ENCODE results near the gene SEH1L.

Gene SEH1L

DNA sequence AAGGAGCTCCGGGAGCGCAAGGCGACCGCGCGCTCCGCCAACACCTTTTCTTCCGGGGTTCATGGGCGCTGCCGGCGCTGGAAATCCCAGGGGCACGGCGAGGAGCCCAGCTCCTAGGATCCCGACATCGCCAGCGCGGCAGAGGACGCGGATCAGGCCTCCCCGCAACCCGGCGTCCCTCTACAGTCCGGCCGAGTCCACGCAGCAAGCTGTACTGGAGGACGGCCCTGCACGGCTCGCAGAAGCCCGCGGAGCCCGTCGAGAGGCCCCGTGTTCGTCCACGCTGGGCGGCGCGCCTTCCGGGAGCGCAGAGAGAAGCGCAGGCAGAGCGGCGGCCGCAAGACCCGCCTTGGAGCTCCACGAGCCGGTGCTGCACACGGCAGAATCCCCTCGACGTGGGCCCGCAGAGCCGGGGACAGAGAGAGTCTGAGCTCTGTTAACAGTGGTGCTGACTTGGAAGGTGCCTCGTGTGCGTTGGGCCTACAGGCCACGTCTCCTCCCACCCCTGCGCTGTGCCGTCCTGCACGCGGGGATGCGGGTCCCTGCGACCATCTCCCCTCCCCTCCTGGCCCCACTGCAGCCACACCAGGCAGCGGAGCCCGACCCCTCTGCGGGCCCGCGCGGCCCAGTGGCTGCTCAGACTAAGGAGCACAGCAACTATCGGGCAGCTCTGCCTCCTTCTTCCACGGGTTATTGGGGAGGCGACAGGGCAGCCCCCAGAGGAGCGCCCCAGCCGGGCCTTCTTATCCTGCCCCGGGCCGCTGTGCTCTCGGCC, 35.7 kb upstream of the SEH1L start:
- H3K27me3 ChIP-seq = no peaks in the 10 kb centered on the region
- H3K36me3 ChIP-seq = no peaks in the 10 kb centered on the region
- H3K4me1 ChIP-seq = peaks cover 11% of the 10 kb centered on the region; the same call in 1 of the 2 replicates

DNA sequence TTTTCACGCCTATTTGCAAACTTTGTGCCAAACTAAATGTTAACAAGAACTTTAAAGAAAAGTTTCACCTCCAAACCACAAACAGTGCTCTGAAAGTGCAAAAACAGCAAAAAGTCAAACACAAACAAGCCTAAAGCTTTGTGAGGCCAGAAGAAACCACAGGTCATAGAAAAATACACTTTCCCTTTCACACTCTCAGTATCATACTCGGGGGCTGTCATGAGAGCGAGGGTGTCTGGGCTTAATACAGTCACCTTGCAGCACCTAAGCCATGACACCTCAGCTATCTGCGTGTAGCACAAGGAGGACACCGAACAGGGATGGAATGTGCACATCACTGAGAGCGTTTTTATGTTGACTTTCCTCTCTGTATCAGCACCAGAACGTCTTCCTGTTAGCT, 26.6 kb upstream of the SEH1L start:
- no peaks in the 10 kb centered on the region for H3K27me3 ChIP-seq
- H3K4me1 ChIP-seq = no peaks in the 10 kb centered on the region
- H3K9ac ChIP-seq = no peak overlapping the region
- H3K27ac ChIP-seq = no peak overlapping the region
- no peaks in the 10 kb centered on the region for H3K9me3 ChIP-seq
- no peak overlapping the region for H3K4me3 ChIP-seq
- no peak for TF ChIP-seq Cebpa-rat (IDR thresholded peaks at IDR 0.05)
- H3K36me3 ChIP-seq = no peaks in the 10 kb centered on the region
- no peaks in the 10 kb centered on the region for H4K20me1 ChIP-seq
- no peak overlapping the region for H3K4me2 ChIP-seq

More for the DNA sequence above, 35.7 kb upstream of the SEH1L start:
- Histone ChIP-seq H3K9me3 (peaks cover 35% of the 10 kb centered on the region), H3K4me2 (no peak overlapping the region), H4K20me1 (no peaks in the 10 kb centered on the region), H3K4me3 (no peak overlapping the region), H3K9ac (no peak overlapping the region), H3K27ac (no peak overlapping the region)
- TF ChIP-seq Cebpa-rat (IDR thresholded peaks at IDR 0.05) = no peak

DNA sequence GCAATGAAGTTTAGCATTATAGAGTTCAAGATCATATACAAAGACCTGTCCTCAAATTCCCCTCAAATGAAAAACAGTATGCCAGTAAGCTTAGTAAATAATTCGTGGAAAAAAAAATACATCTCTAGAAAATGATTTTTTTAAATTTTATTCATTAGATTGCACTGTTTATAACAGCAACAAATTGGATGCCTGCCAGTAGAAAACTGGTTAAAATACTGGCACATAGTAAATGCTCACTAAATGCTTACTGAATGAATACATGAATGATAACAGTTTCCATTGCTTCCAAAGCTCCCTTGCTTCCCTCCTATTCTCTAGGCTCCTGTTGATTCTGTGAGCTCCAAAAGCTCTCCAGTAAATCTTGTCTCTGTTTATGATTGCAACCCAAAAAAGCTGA, 25.5 kb upstream of the SEH1L start:
- H3K9me3 ChIP-seq = no peaks in the 10 kb centered on the region
- no peaks in the 10 kb centered on the region for H3K4me1 ChIP-seq
- no peak overlapping the region for H3K4me3 ChIP-seq
- TF ChIP-seq Cebpa-rat (IDR thresholded peaks at IDR 0.05) = no peak
- H3K4me2 ChIP-seq = no peak overlapping the region
- no peaks in the 10 kb centered on the region for H3K27me3 ChIP-seq
- H3K27ac ChIP-seq = no peak overlapping the region
- no peaks in the 10 kb centered on the region for H3K36me3 ChIP-seq
- H4K20me1 ChIP-seq = no peaks in the 10 kb centered on the region
- H3K9ac ChIP-seq = no peak overlapping the region

GRCh38 chr18:12924616-12925015, 23.2 kb upstream of the SEH1L start:
- no peak overlapping the region for H3K4me3 ChIP-seq
- H3K9ac ChIP-seq = no peak overlapping the region
- peaks cover 12% of the 10 kb centered on the region for H3K4me1 ChIP-seq
- H4K20me1 ChIP-seq = no peaks in the 10 kb centered on the region
- H3K9me3 ChIP-seq = no peaks in the 10 kb centered on the region
- H3K27ac ChIP-seq = no peak overlapping the region
- TF ChIP-seq Cebpa-rat (IDR thresholded peaks at IDR 0.05) = no peak
- H3K27me3 ChIP-seq = no peaks in the 10 kb centered on the region
- no peak overlapping the region for H3K4me2 ChIP-seq
- no peaks in the 10 kb centered on the region for H3K36me3 ChIP-seq

DNA sequence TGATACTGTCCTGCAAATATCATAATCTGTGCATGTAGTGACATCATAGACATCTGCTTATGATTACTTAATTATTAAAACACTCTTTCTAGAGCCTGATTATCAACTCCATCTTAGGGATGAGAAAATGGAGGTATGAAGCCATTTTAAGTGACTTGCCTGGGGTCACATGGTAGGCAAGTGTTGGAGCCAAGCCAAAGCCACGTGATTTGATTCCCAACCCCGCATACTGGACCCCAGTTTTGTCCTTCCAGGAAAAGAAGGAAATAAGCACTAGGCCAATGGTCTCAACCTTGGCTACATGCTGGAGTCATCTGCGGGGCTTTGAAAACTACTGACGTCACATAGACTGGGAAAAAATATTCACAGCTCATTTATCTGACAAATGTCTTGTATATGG, 19.6 kb upstream of the SEH1L start:
- no peak overlapping the region for H3K9ac ChIP-seq
- no peak overlapping the region for H3K27ac ChIP-seq
- H3K27me3 ChIP-seq = no peaks in the 10 kb centered on the region
- H3K4me3 ChIP-seq = no peak overlapping the region
- H3K9me3 ChIP-seq = no peaks in the 10 kb centered on the region
- H3K4me2 ChIP-seq = no peak overlapping the region
- no peaks in the 10 kb centered on the region for H3K36me3 ChIP-seq
- TF ChIP-seq Cebpa-rat (IDR thresholded peaks at IDR 0.05) = no peak
- H3K4me1 ChIP-seq = peaks cover 23% of the 10 kb centered on the region
- no peaks in the 10 kb centered on the region for H4K20me1 ChIP-seq

- Histone ChIP-seq H3K4me1 (peaks cover 23% of the 10 kb centered on the region), H3K27ac (no peak overlapping the region), H3K9ac (no peak overlapping the region), H3K36me3 (no peaks in the 10 kb centered on the region), H3K27me3 (no peaks in the 10 kb centered on the region), H3K9me3 (no peaks in the 10 kb centered on the region), H3K4me2 (0 out of 2 replicates have a peak overlapping the region, but pooled peaks have one; percentile 23), H4K20me1 (no peaks in the 10 kb centered on the region), H3K4me3 (no peak overlapping the region)
- TF ChIP-seq Cebpa-rat (IDR thresholded peaks at IDR 0.05) = no peak
Observed at GRCh38 chr18:12928641-12929040, 19.2 kb upstream of the SEH1L start.

- Histone ChIP-seq H3K4me2 (0 out of 2 replicates have a peak overlapping the region, but pooled peaks have one; percentile 23), H4K20me1 (no peaks in the 10 kb centered on the region), H3K9me3 (no peaks in the 10 kb centered on the region), H3K27me3 (no peaks in the 10 kb centered on the region), H3K4me3 (no peak overlapping the region), H3K36me3 (no peaks in the 10 kb centered on the region), H3K4me1 (peaks cover 23% of the 10 kb centered on the region), H3K9ac (no peak overlapping the region), H3K27ac (no peak overlapping the region)
- TF ChIP-seq Cebpa-rat (IDR thresholded peaks at IDR 0.05) = no peak
Observed at GRCh38 chr18:12929477-12930083, 18.2 kb upstream of the SEH1L start.

GRCh38 chr18:12930376-12930775, 17.4 kb upstream of the SEH1L start:
- Histone ChIP-seq H3K4me2 (peak overlapping the region; percentile 14), H3K9me3 (no peaks in the 10 kb centered on the region), H3K4me3 (no peak overlapping the region), H3K36me3 (no peaks in the 10 kb centered on the region), H3K27me3 (no peaks in the 10 kb centered on the region), H3K4me1 (peaks cover 23% of the 10 kb centered on the region), H3K27ac (no peak overlapping the region), H3K9ac (no peak overlapping the region), H4K20me1 (no peaks in the 10 kb centered on the region)
- TF ChIP-seq Cebpa-rat (IDR thresholded peaks at IDR 0.05) = no peak

DNA sequence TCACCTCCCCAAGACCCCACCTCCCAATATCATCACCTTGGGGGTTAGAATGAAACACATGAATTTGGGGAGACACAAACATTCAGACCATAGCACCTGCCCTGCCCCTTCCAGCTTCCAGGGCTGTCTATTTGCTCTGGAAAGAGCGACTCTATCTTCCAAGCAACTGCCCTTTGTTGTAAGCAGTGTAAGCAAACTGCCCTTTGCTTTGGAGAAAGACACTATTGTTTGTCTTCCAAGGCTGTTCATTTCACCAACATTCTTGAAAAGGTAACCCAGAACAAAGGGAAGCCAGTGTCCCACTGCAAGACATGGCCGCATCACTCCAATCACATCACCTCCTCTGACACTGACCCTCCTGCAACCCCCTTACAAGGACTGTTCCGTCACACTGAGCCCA, 16.9 kb upstream of the SEH1L start:
- no peak overlapping the region for H3K4me3 ChIP-seq
- H3K9ac ChIP-seq = no peak overlapping the region
- no peak for TF ChIP-seq Cebpa-rat (IDR thresholded peaks at IDR 0.05)
- H3K9me3 ChIP-seq = no peaks in the 10 kb centered on the region
- H3K4me1 ChIP-seq = peaks cover 23% of the 10 kb centered on the region
- no peak overlapping the region for H3K27ac ChIP-seq
- no peaks in the 10 kb centered on the region for H4K20me1 ChIP-seq
- H3K36me3 ChIP-seq = no peaks in the 10 kb centered on the region
- no peaks in the 10 kb centered on the region for H3K27me3 ChIP-seq
- H3K4me2 ChIP-seq = peak overlapping the region; percentile 14; the same call in 1 of the 2 replicates

- Histone ChIP-seq H3K4me2 (no peak overlapping the region), H3K27ac (no peak overlapping the region), H3K9me3 (no peaks in the 10 kb centered on the region), H3K27me3 (no peaks in the 10 kb centered on the region), H3K36me3 (no peaks in the 10 kb centered on the region), H3K4me1 (peaks cover 23% of the 10 kb centered on the region), H3K9ac (no peak overlapping the region), H4K20me1 (no peaks in the 10 kb centered on the region), H3K4me3 (no peak overlapping the region)
- no peak for TF ChIP-seq Cebpa-rat (IDR thresholded peaks at IDR 0.05)
Observed at GRCh38 chr18:12933327-12933726, 14.5 kb upstream of the SEH1L start.
